Sciatic nerve (tissue), 2 donors: ENCODE data around the gene FBXL14. TPM values are rescaled to one million over a fixed set of nuclear protein-coding genes. Genes with fewer than 3 reads are reported as not detected.
"Not testable (repeated sequence)": the region's sequence is repeated elsewhere in the genome, so short reads cannot be mapped to it uniquely, and the experiment has no call there.

Source experiments
- ATAC-seq: fragments of 200-7000 bp; cut with Tn5 transposase; one replicate; pipeline ENCODE4 v1.9.1; 2020; ENCODE audit warnings: mild to moderate bottlenecking, moderate library complexity
- DNase-seq: peaks from one replicate; pipeline ENCODE4 v3.0.0-alpha.2; 2020; ENCODE audit warnings: low spot score
- intact Hi-C: fragments of 100-400 bp; cut with DNase I; formaldehyde crosslinking; loops from one replicate; pipeline ENCODE4 v1.14.2; 2022
- total RNA-seq: library from RNA; stranded (reverse); fragmentation: NEBNext Ultra II Directional; extraction: Animal tissue kit (Norgen Biotek cat#: 25700); gene quantifications from one replicate; pipeline ENCODE4 v1.2.1, GENCODE V29; 2021
- donor health status: DM: no; HTN: no; CAD: no.
- donor health status: DM: no; HTN: no; CAD: no.

FBXL14 gene
- total RNA-seq, 1 donor from 2014 or later: 14.0 TPM

DNA sequence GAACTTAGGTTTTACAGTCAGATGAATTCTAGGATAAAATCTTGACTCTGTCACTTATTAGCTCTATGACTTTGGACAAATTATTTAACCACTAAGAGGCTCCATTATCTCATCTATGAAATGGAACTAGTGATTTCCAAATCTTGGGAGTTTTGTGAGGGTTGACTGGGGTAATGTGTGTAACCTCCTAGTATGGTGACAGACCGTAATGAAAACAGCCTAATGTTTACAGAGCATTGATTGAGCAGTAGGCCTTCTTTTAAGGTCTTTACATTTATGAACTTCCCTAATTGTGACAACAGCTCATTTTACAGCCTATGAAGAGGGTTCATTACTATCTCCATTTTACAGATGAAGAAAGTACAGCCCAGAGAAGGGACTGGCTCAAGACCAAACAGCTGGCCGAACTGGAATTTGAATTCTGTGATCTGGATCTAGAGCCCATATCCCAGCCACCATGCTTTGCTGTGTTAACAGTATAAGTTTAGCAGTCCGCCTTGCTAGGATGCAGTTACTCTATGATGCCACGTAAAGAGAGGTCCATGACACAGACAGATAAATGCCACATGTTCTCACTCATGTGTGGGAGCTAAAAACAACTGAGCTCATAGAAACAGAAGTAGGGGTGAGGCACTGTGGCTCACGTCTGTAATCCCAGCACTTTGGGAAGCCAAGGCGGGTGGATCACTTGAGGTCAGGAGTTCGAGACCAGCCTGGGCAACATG is 9.1 kb upstream of the FBXL14 start:
- ATAC-seq: no peak
- no peak for DNase-seq
- intact Hi-C loops: no loop called here

DNA sequence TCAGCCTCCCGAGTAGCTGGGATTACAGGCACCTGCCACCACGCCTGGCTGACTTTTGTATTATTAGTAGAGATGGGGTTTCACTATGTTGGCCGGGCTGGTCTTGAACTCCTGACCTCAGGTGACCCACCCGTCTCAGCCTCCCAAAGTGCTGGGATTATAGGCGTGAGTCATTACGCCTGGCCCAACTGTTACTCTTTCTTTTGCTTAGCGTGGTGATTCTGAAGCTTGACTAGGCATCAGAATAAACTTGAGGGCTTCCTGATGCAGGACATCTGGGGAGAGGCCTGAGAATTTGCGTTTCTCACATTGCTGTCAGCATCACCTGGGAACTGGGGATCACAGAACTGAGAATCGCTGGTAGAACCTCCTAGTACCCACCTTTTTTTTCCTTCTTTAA is 8.3 kb upstream of the FBXL14 start:
- DNase-seq, ATAC-seq, intact Hi-C loops: not testable (repeated sequence)

DNA sequence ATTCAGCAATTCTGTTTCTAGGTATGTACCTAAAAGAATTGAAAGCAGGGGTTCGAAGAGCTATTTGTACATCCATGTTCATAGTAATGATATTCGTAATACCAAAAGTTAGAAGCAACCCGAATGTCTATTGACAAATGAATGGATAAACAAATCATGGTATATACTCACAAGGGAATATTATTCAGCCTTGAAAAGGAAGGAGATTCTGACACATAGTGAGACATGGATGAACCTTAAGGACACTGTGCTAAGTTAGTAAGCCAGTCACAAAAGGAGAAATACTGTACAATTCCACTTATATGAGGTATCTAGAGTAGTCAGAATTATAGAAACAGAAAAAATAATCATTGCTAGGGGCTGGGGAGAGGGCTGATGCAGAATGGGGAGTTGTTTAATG is 4.4 kb upstream of the FBXL14 start:
- no peak for ATAC-seq
- no peak for DNase-seq
- intact Hi-C loops: no loop called here

DNA sequence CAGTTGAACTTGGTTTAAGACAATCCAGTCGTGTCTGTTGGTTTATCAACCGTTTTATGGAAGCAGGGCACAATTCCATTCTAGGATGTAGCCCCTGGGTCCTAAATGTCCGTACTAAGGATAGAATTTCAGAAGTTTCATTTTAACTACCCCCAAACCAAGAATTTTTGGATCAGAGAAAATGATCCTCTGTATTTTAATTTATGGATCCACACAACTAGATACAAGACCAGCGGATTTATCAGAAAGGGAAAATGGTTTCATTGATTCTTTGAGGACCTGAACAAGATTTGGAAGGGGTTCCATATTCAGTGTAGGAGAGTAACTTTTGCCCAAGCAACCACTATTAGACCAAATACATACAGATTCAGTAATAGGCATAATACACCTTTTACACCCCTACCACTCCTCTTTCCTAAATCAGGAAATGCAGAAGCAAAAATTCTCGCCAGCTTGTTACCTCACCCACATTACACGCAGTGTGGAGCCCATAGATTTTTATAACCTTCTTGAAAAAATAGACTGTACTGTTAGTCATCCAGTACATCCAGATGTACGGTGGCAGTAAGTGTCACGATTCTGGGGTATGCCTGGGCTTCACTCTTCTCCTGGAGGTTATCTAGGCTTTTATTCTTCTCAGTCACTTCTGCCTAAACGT is 1.4 kb upstream of the FBXL14 start:
- no peak for ATAC-seq
- no peak for DNase-seq
- intact Hi-C loops: no loop called here

DNA sequence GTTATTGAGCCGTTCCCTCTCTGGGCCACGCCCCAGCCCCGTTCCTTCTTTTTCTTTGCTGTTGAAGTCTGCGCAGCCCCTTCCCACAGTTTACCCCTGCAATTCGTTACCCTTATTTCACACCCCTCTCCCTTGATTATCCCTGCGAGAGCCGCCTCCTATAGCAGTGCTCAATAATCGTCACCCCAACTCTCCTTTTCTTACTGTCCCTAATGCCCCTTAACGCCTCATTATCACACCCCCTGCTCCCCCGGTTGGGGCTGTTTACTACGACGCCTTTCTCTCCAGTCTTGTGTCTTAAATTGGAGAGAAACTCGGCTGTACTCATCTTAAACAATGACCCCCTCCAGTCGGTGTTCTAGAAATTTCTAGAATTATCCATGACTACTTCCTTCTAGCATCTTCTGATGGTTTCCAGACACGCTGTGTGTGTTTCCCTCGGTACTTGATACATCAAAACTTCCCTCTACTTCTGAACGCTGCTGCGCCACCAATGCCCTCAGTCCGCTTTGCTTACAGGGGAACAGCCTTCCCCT is 713 bp upstream of the FBXL14 start:
- ATAC-seq: peak; percentile 56
- intact Hi-C loops: no loop called here
- DNase-seq: no peak

DNA sequence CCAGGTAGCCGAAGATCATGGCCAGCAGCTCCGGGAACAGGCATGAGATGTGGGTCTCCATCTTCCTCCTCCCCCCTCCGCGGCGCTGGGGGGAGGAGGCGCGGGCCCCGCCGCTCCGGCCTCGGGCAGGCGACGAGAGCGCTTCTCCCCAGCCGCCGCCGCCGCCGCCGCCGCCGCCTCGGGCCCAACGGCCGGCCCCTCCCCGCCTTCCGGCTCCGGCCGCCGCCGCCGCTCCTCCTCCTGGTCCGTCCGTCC is 448 bp downstream of the FBXL14 start:
- intact Hi-C loops: loop anchor here (5.0 kb wide), 1 partner anchor 467 kb away; no protein-coding TSS in a partner anchor
- ATAC-seq (no peak), DNase-seq (peak; percentile 85)

DNA sequence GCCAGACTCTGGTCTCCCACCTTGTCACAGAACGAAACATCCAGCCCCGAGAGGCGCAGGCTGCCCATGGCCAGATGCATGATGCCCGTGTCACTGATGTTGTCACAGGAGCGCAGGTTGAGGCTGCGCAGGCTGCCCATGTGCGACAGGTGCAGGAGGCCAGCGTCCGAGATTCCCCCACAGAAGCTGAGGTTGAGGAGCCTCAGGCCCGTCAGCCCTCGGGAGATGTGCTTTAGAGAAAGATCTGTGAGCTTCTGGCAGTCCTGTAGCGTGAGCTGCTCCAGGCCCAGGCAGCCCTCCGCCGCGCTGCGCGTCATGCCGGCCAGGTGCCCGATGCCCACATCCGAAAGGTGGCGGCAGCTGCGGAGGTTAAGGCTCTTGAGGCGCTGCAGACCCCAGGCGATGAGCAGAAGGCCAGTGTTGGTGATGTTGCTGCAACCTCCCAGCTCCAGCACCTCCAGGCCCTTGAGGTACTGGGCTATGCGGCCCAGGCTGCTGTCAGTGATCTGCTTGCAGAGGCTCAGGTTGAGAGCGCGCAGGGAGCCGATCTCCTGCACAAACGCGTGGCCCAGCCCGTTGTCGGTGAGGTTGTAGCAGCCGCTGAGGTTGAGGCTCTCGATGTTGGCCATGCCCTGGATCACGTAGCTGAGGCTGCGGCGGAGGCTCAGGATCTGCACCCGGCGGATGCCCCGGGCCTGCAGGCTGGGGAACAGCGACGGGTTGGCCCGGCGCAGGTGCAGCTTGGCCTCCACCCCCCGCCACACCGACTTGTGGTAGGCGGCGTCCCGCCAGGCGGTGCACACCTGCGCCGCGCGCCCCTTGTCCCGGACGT is 991 bp downstream of the FBXL14 start:
- DNase-seq: peak; percentile 70
- peak; percentile 1 for ATAC-seq
- intact Hi-C loops: loop anchor here (5.0 kb wide), 1 partner anchor 466 kb away; no protein-coding TSS in a partner anchor

DNA sequence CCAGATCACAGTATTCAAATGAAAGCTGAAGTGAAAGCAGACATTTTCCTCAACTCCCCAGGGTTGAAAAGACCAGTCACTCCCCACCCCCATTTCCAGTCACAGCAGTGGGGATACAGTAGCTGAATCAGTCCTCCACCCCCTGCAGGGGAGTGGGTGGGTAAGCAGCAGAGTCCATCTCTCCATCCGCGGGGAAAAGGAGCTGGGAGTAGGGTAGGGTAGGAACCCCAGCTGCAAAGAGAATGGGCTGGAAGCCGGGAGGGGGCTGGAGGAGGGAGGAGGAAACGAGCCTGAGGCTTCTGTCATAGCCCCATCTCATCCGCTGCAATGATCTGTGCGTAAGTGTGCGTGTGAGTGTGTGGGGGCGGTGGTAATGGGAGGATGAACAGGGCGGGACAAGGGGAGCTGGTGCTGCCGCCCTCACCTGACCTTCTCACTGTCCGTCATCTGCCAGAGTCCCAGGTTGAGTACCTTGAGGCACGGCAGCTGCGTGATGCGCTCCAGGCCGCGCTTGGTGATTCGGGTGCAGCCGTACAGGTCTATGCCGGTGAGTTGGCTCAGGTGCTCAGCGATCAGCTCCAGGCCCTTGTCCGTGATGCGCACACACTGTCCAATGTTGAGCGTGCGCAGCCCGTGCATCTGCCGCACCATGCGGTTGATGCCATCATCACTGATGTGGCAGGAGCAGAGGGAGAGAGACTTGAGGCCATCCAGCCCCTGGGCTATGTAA is 1.8 kb downstream of the FBXL14 start:
- ATAC-seq (no peak), DNase-seq (peak; percentile 68)
- intact Hi-C loops: loop anchor here (1.0 to 5.0 kb wide), 2 partner anchors 12 to 465 kb away; no protein-coding TSS in a partner anchor

DNA sequence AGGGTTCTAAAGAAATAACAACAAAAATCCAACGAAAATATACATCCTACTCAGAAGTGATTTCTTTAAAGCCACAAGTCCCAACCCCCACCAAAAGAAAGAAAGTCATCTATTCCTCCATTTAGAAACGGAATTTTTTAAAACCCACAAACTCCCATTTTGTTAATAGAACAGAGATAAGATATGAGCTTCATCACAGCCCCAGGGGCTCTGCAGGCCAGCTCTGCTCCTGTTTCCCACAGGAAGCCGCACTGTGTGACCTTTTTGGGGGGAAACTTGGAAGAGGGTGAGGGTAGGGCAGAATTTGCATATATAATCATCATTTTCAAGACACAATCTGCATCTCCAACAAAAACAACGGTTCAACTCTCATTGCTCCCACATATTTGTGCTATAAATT is 2.8 kb downstream of the FBXL14 start:
- DNase-seq: no peak
- no peak for ATAC-seq
- intact Hi-C loops: loop anchor here (5.0 kb wide), 1 partner anchor 464 kb away; no protein-coding TSS in a partner anchor

DNA sequence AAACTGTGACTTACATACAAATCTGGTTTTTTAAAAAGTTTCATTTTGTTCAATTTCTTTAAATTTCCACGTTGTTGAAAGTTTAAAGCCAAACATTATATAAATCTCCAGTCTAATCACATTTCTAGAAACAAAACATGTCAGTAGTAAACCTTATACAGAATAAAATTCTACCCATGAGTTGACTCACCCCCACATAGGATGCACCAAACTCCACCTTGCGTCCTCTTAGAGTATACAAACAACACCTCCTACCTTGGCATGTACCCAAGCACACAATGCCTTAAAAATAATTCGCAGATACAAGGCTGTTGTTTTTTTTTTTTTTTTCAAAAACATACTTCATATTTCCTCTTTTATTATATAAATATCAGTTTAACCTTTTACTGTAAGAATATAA is 3.3 kb downstream of the FBXL14 start:
- ATAC-seq (no peak), DNase-seq (no peak)
- intact Hi-C loops: loop anchor here (5.0 kb wide), 1 partner anchor 464 kb away; no protein-coding TSS in a partner anchor

DNA sequence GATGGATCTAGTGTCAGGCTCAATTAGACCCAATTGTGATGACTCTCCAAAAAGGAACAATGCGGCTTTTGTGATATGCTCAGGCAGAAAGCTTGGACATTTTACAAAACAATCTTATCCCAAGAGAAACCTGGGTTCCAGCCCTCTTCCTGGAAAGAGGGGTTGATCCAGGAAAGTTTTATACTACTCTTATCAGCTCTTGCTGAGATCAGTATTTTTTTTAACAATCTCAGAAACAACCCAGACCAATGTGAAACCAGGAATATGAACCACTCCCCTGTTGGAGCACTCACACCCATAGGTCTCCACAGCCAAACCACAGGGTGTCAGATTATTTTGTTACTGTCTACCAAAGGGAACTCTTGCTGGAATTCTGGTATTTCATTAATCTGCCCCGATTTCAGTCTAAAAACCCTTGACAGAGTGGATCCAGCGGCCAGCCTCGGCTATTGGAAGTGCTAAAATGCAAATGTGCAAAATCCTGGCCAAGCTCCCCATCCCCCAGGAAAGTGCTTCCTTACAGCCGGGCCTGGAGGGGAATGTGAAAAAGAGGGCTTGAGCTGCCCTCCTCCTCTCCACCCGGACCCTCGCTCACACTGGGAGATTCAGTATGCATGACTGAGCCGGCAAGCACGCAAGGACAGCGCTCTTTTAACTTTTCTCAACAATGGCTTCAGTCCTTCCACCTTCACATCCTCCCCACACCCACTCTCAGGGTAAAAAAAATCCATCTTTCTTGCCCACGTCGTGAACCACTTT is 4.0 kb downstream of the FBXL14 start:
- intact Hi-C loops: loop anchor here (5.0 kb wide), 1 partner anchor 463 kb away; no protein-coding TSS in a partner anchor
- ATAC-seq: peak; percentile 77
- DNase-seq: no peak

DNA sequence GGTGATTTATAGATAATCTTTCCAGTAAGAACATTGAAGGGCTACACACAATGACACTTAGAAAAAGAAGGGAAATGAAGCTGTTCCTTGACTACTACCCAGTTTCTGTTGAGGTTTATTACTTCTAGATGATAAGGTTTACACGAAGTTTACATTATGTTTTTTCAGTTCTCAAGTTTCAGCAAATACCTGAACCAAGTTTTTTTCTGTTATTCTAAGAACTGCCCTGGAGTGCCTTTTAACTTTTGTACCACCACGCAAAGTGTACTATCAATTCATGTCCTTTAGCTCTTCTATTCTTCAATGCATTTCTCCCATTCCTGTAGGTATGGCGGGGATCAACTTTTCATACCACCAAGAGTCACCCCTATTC is 5.8 kb downstream of the FBXL14 start:
- intact Hi-C loops: no loop called here
- ATAC-seq: no peak

DNA sequence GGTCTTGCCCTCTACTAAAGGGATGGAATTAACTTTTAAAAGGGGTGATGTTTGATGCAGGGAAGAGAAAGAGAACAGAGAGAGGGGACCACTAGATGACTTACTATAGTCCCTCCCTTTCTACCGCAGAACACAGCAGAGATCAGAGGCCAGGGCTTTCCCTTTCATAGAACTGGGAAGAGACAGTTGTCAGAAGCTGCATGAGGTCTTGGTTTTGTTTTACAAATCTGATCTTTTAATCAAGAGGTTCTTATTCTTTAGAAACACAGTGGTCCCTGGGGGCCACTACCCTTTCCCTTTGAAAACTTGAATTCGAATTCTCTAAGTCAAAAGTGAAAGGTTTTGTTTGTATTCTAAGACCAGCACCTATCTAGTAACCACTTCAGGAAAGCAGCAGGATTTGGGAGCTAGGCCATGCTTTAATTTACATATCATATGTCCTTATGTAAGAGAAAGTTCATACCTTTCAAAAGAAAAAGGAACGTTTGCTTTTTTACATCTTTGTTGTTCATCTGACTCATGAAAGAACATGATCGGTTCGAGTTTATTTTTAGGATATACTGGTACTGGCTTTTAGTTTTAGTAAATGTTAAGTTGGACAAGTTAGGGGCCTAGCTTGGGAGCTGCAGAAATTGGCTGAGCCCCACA is 6.3 kb downstream of the FBXL14 start:
- no peak for ATAC-seq
- no peak for DNase-seq
- intact Hi-C loops: no loop called here

More for the DNA sequence above, 5.8 kb downstream of the FBXL14 start:
- no peak for DNase-seq

DNA sequence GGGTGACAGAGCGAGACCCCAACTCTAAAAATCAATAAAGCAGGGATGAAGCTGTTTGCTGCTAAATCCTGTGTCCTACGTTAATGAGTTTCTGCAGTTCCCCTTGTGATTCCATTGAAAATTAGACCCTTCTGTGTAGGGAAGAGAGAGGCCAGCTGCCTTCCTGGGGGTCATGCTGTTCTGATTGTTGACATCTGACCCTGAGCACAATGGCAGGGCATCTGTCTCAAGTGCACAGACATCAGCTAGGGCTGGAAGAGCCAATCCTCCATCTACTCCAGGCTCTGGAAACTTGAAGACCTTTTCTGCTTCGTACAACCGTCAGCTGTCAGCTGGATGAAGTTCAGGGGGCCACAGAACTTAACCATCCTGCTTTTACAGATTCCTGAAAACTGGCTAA is 10.1 kb downstream of the FBXL14 start:
- intact Hi-C loops: loop anchor here (5.0 kb wide), 2 partner anchors 467 to 1017 kb away; no protein-coding TSS in a partner anchor
- DNase-seq: no peak
- no peak for ATAC-seq

DNA sequence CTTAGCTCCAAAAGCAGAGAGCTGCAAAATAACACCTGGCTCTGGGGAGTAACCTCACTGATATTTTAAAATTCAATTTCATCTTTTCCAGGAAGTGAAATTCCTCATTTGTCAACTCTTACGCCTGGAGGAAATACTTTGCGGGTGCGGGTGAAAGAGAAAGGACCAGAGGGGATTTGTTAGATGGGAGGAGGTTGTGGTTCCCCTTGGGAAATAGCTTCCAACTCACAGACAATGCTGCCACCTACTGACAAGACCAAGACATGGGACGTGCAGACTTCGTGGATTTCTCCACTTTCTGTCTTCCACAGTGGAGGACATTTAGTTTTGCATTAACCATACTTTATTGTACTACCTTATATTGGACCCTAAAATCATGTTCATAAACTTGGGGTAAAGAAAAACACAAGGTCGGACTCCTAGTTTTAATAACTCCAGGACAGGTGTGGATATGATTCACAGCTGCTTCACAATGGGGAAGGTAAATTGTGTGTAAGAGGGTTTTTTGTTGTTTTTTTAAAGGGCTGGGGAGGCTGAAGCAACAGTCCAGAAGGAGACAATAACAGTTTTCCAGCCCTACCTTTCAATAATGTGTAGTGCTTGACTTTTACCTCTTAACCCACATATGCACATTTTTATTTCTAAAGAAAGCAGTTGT is 10.8 kb downstream of the FBXL14 start:
- DNase-seq (peak; percentile 78), ATAC-seq (peak; percentile 89)
- intact Hi-C loops: loop anchor here (5.0 kb wide), 2 partner anchors 466 to 1016 kb away; no protein-coding TSS in a partner anchor

DNA sequence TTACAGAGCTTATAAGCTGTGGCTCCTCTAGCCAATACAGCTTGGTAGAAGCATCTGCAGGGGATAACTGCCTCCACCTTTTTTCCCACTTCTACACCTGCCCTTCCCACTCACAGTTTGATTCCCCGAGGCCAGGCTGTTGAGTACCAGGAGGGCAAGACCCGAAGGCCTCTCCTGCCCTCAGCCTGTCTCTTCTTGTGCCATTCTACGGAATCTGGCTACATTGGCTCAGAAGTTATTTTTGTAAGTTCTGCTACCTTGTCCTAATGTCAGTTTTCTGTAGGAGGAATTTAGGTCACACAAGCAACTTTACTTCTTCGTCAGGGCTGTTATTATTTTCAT is 11.7 kb downstream of the FBXL14 start:
- ATAC-seq: no peak
- no peak for DNase-seq
- intact Hi-C loops: loop anchor here (5.0 kb wide), 2 partner anchors 465 to 1015 kb away; no protein-coding TSS in a partner anchor
